Upper lobe of left lung (tissue), 6 donors: Measurements from ENCODE around the gene TBL1Y. TPM values are rescaled to one million over a fixed set of nuclear protein-coding genes. Genes with fewer than 3 reads are reported as not detected.

Source experiments
- ATAC-seq, 2 donors: fragments of 200-7000 bp; cut with Tn5 transposase; one replicate each; pipeline ENCODE4 v1.9.1; 2022; ENCODE audit warnings: mild to moderate bottlenecking in 2 of 2, moderate library complexity in 2 of 2; ENCODE audit not compliant: low FRiP score in 2 of 2
- DNase-seq, 2 donors: peaks; one replicate each; pipeline ENCODE4 v3.0.0-alpha.2; 2019 to 2020
- H3K27ac ChIP-seq, 4 donors: fragments of 200-600 bp; sonication (generic); one replicate each; pipeline ENCODE4 v1.5.1; 2016 to 2019
- H3K27me3 ChIP-seq, 4 donors: fragments of 200-600 bp; sonication (generic); one replicate each; pipeline ENCODE4 v1.5.1; 2017 to 2019
- H3K36me3 ChIP-seq, 4 donors: fragments of 200-600 bp; sonication (generic); one replicate each; pipeline ENCODE4 v1.5.1; 2016 to 2019
- H3K4me1 ChIP-seq, 4 donors: fragments of 200-600 bp; sonication (generic); one replicate each; pipeline ENCODE4 v1.5.1; 2018 to 2019
- H3K4me3 ChIP-seq, 4 donors: fragments of 200-600 bp; sonication (generic); one replicate each; pipeline ENCODE4 v1.5.1; 2017 to 2019; ENCODE audit warnings: mild to moderate bottlenecking in 2 of 4, moderate library complexity in 1 of 4
- H3K9me3 ChIP-seq, 4 donors: fragments of 200-600 bp; sonication (generic); one replicate each; pipeline ENCODE4 v1.5.1; 2018 to 2019
- EP300 ChIP-seq, 4 donors: sonication (generic); formaldehyde crosslinking; IDR thresholded peaks; one replicate each; pipeline ENCODE4 v1.5.1; 2017; ENCODE audit warnings: antibody characterized with exemption in 4 of 4, control low read depth in 2 of 4
- POLR2A ChIP-seq, 4 donors: fragments of 450-650 bp; IDR thresholded peaks; one replicate each; pipeline ENCODE4 v1.5.1; 2016 to 2017; ENCODE audit warnings: antibody characterized with exemption in 4 of 4, mild to moderate bottlenecking in 2 of 4
- POLR2AphosphoS5 ChIP-seq, 2 donors: sonication (generic); formaldehyde crosslinking; IDR thresholded peaks; one replicate each; pipeline ENCODE4 v1.5.1; 2017; ENCODE audit warnings: antibody characterized with exemption in 2 of 2
- WGBS, 2 donors: methylation state at CpG; one replicate each; pipeline ENCODE4 v1.1.5; 2017 to 2018; 5-methylcytosine and 5-hydroxymethylcytosine counted together
- total RNA-seq, 6 donors: library from RNA; depleted of rRNA in 4 of 6; stranded (reverse); fragments of >200 nt in 4 of 6; gene quantifications; one replicate each; pipeline versions ENCODE4 v1.1.0 to v1.2.1, GENCODE V29; 2016 to 2021
- TF ChIP-seq, protein P1 (sequence below), 6 experiments: fragments of 450-650 bp in 4 of 6; fragments of 200-600 bp in 2 of 6; sonication (generic) in 2 of 6; IDR thresholded peaks; one replicate each; pipeline ENCODE4 v1.5.1; 2016 to 2019; ENCODE audit warnings: antibody characterized with exemption in 6 of 6
- donor health status: DM: no; HTN: no; CAD: no; lungs with moderate emphysema.
- donor health status: DM: no; HTN: yes; CAD: no; lungs with severe emphysema.

The TBL1Y gene
- total RNA-seq, 6 donors from 2014 or later: 1.4 to 4.2 (median 1.5) TPM; not detected in 3

GRCh38 chrY:6997503-6998066 is 87.1 kb downstream of the TBL1Y start:
- Histone ChIP-seq H3K4me3 (no peak overlapping the region), H3K36me3 (no peaks in the 10 kb centered on the region), H3K27me3 (no peaks in the 10 kb centered on the region), H3K4me1 (no peaks in the 10 kb centered on the region), H3K9me3 (no peaks in the 10 kb centered on the region), H3K27ac (no peak overlapping the region)
- no peak for DNase-seq
- no CpG with 5 or more reads among the region's 1 CpG for WGBS, 2 donors
- ATAC-seq: no peak
- no peak for TF ChIP-seq POLR2A (IDR thresholded peaks at IDR 0.05)
- TF ChIP-seq EP300 (IDR thresholded peaks at IDR 0.05): no peak
- TF ChIP-seq, protein P1, sequence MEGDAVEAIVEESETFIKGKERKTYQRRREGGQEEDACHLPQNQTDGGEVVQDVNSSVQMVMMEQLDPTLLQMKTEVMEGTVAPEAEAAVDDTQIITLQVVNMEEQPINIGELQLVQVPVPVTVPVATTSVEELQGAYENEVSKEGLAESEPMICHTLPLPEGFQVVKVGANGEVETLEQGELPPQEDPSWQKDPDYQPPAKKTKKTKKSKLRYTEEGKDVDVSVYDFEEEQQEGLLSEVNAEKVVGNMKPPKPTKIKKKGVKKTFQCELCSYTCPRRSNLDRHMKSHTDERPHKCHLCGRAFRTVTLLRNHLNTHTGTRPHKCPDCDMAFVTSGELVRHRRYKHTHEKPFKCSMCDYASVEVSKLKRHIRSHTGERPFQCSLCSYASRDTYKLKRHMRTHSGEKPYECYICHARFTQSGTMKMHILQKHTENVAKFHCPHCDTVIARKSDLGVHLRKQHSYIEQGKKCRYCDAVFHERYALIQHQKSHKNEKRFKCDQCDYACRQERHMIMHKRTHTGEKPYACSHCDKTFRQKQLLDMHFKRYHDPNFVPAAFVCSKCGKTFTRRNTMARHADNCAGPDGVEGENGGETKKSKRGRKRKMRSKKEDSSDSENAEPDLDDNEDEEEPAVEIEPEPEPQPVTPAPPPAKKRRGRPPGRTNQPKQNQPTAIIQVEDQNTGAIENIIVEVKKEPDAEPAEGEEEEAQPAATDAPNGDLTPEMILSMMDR (IDR thresholded peaks at IDR 0.05): no peak
- TF ChIP-seq POLR2AphosphoS5 (IDR thresholded peaks at IDR 0.05): no peak

GRCh38 chrY:6999905-7000304 is 89.4 kb downstream of the TBL1Y start:
- WGBS, 2 donors: 81% methylated on average over 2 of the region's 2 CpGs; no CpG with 5 or more reads in 1 of the 2 donors
- TF ChIP-seq EP300 (IDR thresholded peaks at IDR 0.05) (no peak), POLR2AphosphoS5 (IDR thresholded peaks at IDR 0.05) (no peak), POLR2A (IDR thresholded peaks at IDR 0.05) (no peak)
- TF ChIP-seq, protein P1 (IDR thresholded peaks at IDR 0.05): no peak
- DNase-seq: no peak
- Histone ChIP-seq H3K27me3 (no peaks in the 10 kb centered on the region), H3K4me1 (no peaks in the 10 kb centered on the region), H3K9me3 (no peaks in the 10 kb centered on the region), H3K4me3 (no peak overlapping the region), H3K36me3 (no peaks in the 10 kb centered on the region), H3K27ac (no peak overlapping the region)
- no peak for ATAC-seq

GRCh38 chrY:7002581-7002980 is 92.1 kb downstream of the TBL1Y start:
- H3K9me3 ChIP-seq: no peaks in the 10 kb centered on the region
- ATAC-seq (no peak), DNase-seq (no peak)
- no peak overlapping the region for H3K27ac ChIP-seq
- no peaks in the 10 kb centered on the region for H3K4me1 ChIP-seq
- no peaks in the 10 kb centered on the region for H3K27me3 ChIP-seq
- TF ChIP-seq POLR2A (IDR thresholded peaks at IDR 0.05) (no peak), POLR2AphosphoS5 (IDR thresholded peaks at IDR 0.05) (no peak), EP300 (IDR thresholded peaks at IDR 0.05) (no peak)
- TF ChIP-seq, protein P1 (IDR thresholded peaks at IDR 0.05): no peak
- no peaks in the 10 kb centered on the region for H3K36me3 ChIP-seq
- 58% methylated on average over 3 of the region's 3 CpGs; no CpG with 5 or more reads in 1 of the 2 donors for WGBS, 2 donors
- no peak overlapping the region for H3K4me3 ChIP-seq

- ATAC-seq: no peak
- 90% methylated on average over 1 of the region's 1 CpG; no CpG with 5 or more reads in 1 of the 2 donors for WGBS, 2 donors
- DNase-seq: no peak
- H3K4me1 ChIP-seq: no peaks in the 10 kb centered on the region
- TF ChIP-seq, protein P1 (IDR thresholded peaks at IDR 0.05): no peak
- no peak for TF ChIP-seq POLR2A (IDR thresholded peaks at IDR 0.05)
- no peak for TF ChIP-seq POLR2AphosphoS5 (IDR thresholded peaks at IDR 0.05)
- no peak for TF ChIP-seq EP300 (IDR thresholded peaks at IDR 0.05)
- H3K9me3 ChIP-seq: no peaks in the 10 kb centered on the region
- no peak overlapping the region for H3K4me3 ChIP-seq
- no peaks in the 10 kb centered on the region for H3K27me3 ChIP-seq
- no peak overlapping the region for H3K27ac ChIP-seq
- no peaks in the 10 kb centered on the region for H3K36me3 ChIP-seq
Measured at GRCh38 chrY:7007911-7008310, 97.4 kb downstream of the TBL1Y start.
